Measurements from ENCODE around the gene LRCH2. TPM values are rescaled to one million over a fixed set of nuclear protein-coding genes. Genes with fewer than 3 reads are reported as not detected.

The LRCH2 gene
- total RNA-seq, 1 experiment from 2014 or later, result 6.6 TPM

- Histone ChIP-seq H2AFZ (ENCODE audit: low read length) (no peak overlapping the region), H2BK5ac (ENCODE audit: insufficient read length, low read length) (no peak overlapping the region), H4K91ac (ENCODE audit: insufficient read length, low read depth, low read length) (no peak overlapping the region), H4K8ac (replicated peaks; ENCODE audit: insufficient read length, low read depth, low read length) (no peak overlapping the region), H3K14ac (ENCODE audit: insufficient read depth, low read length) (no peak overlapping the region), H3K4ac (ENCODE audit: low read depth, low read length) (no peak overlapping the region), H3K4me2 (ENCODE audit: insufficient read depth, insufficient read length, low read length) (no peak overlapping the region), H2BK12ac (ENCODE audit: insufficient read length, low read depth, low read length) (no peak overlapping the region), H3K56ac (ENCODE audit: insufficient read length, low read depth, low read length) (no peak overlapping the region), H3K23me2 (ENCODE audit: insufficient read length, low read depth, low read length, poor library complexity, severe bottlenecking) (no peaks in the 10 kb centered on the region), H2BK15ac (ENCODE audit: low read depth, low read length) (no peak overlapping the region), H3K9ac (ENCODE audit: extremely low read depth, insufficient read length, low read length) (no peak overlapping the region), H3K9me3 (ENCODE audit: control insufficient read depth, low read depth, low read length) (no peaks in the 10 kb centered on the region), H3K27me3 (ENCODE audit: insufficient read depth, low read length) (no peaks in the 10 kb centered on the region), H3K18ac (ENCODE audit: insufficient read length, low read depth, low read length) (no peak overlapping the region), H3K79me2 (ENCODE audit: insufficient read depth, low read length) (no peaks in the 10 kb centered on the region), H2BK20ac (ENCODE audit: low read depth, low read length, poor library complexity, severe bottlenecking) (no peak overlapping the region), H3T11ph (ENCODE audit: low read length) (no peak overlapping the region), H4K20me1 (ENCODE audit: control insufficient read depth, insufficient read depth, insufficient read length) (no peaks in the 10 kb centered on the region), H2AK5ac (ENCODE audit: insufficient read length, low read length) (no peak overlapping the region), H3K27ac (ENCODE audit: insufficient read length, low read depth, low read length) (no peak overlapping the region), H4K5ac (ENCODE audit: insufficient read length, low read depth, low read length) (no peak overlapping the region), H3K4me1 (ENCODE audit: insufficient read depth, low read length) (no peaks in the 10 kb centered on the region), H3K23ac (ENCODE audit: insufficient read length, low read depth, low read length) (no peak overlapping the region), H3K79me1 (ENCODE audit: insufficient read depth, low read depth, low read length, poor library complexity, severe bottlenecking) (no peaks in the 10 kb centered on the region), H2BK120ac (ENCODE audit: low read depth, low read length, poor library complexity, severe bottlenecking) (no peak overlapping the region)
- Mint-ChIP-seq H3K4me3 (no peak overlapping the region), H3K9me3 (peaks cover 2 to 11% of the 10 kb centered on the region in 2 experiments; a peak in 3 of 5 replicates), H3K4me1 (peaks cover 5 to 10% of the 10 kb centered on the region in 2 experiments), H3K27ac (no peak overlapping the region), H3K27me3 (ENCODE audit: low read depth) (no peaks in the 10 kb centered on the region), H3K36me3 (ENCODE audit: insufficient read depth in 1 of 3, low read depth in 3 of 3) (peaks cover 2 to 29% (median 5%) of the 10 kb centered on the region in 3 experiments; a peak in 6 of 7 replicates)
- TF ChIP-seq CTCF (conservative IDR thresholded peaks at IDR 0.05), result no peak
- no CpG with 5 or more reads among the region's 76 CpGs for WGBS (ENCODE audit: extremely low coverage, insufficient read length, low lambda C conversion rate)
- DNase-seq, result no peak
Measured at GRCh38 chrX:115189646-115190635, 44.0 kb downstream of the LRCH2 start.

Data from H9 (cell line).